T1000 (cell line): ENCODE measurements around the gene DNAAF5.

Experiments used
- DNase-seq: peaks from one replicate; lab custom pipeline; 2025; ENCODE audit warnings: mixed read lengths; lab: John Stamatoyannopoulos, UW

The DNAAF5 gene

GRCh38 chr7:834277-834676 lies 107.8 kb downstream of the DNAAF5 start:
- no peak for DNase-seq

- DNase-seq: no peak
Measured at GRCh38 chr7:835021-835420, 108.5 kb downstream of the DNAAF5 start.

GRCh38 chr7:835485-836401 lies 109.2 kb downstream of the DNAAF5 start:
- no peak for DNase-seq
